Measurements from ENCODE around the gene PWWP2B. TPM values are rescaled to one million over a fixed set of nuclear protein-coding genes. Genes with fewer than 3 reads are reported as not detected.

Gene PWWP2B
- total and polyA plus RNA-seq, 2 donors (not counting 3 experiments of a cell fraction or from before 2014, with no cell fraction given): 4.6 to 11.8 TPM

- no peaks in the 10 kb centered on the region for H3K9me1 ChIP-seq (replicated peaks; ENCODE audit: control insufficient read depth, extremely low read depth, insufficient read depth, low read length)
- dilution Hi-C loops (cut with MboI; ENCODE audit: extremely low pct_ligation_motif_present, low sequenced_read_pairs) (no loop called here), intact Hi-C loops (cut with micrococcal nuclease) (no loop called here)
- no peak overlapping the region for H3K4me3 ChIP-seq (replicated peaks in 1 of 3; ENCODE audit: insufficient read depth in 1 of 3, low read depth in 1 of 3, low read length in 3 of 3)
- H4K20me1 ChIP-seq (replicated peaks; ENCODE audit: control insufficient read depth, extremely low read depth, insufficient read depth, low read length): no peaks in the 10 kb centered on the region
- H3K9me3 ChIP-seq (replicated peaks; ENCODE audit: control insufficient read depth, insufficient read depth, low read length): no peaks in the 10 kb centered on the region
- no peak for FAIRE-seq
- no peak overlapping the region for H2AFZ ChIP-seq (ENCODE audit: low read depth, low read length)
- H3K4me2 ChIP-seq (ENCODE audit: insufficient read depth, low read length): no peak overlapping the region
- DNase-seq (ENCODE audit: low read depth, low spot score): no peak
- no peaks in the 10 kb centered on the region for H3K27me3 ChIP-seq (ENCODE audit: control insufficient read depth in 2 of 2, insufficient read depth in 2 of 2, low read length in 2 of 2)
- H3K9ac ChIP-seq (replicated peaks; ENCODE audit: extremely low read depth, insufficient read depth, low read length): no peak overlapping the region
- BruUV-seq (replicated peaks): no TSS peak
- H3K36me3 ChIP-seq (ENCODE audit: control insufficient read depth in 2 of 2, extremely low read depth in 1 of 2, insufficient read depth in 2 of 2, low read length in 2 of 2): no peaks in the 10 kb centered on the region
- TF ChIP-seq MYC (IDR thresholded peaks at IDR 0.05; ENCODE audit: low read depth, low read length) (no peak), FOS (IDR thresholded peaks at IDR 0.05; ENCODE audit: borderline replicate concordance, insufficient read depth, low read length) (no peak), JUN (IDR thresholded peaks at IDR 0.05; ENCODE audit: borderline replicate concordance, insufficient read depth, insufficient read length, low read depth) (no peak), POLR2A (IDR thresholded peaks at IDR 0.05; ENCODE audit: low read depth, low read length) (no peak), MAX (IDR thresholded peaks at IDR 0.05; ENCODE audit: insufficient read depth, insufficient read length) (no peak), GATA2 (IDR thresholded peaks at IDR 0.05; ENCODE audit: insufficient read depth, insufficient read length, low read depth, low read length) (no peak), EZH2 (IDR thresholded peaks at IDR 0.05; ENCODE audit: borderline replicate concordance, low read depth, low read length, severe bottlenecking) (no peak), CTCF (IDR thresholded peaks at IDR 0.05; ENCODE audit: extremely low read depth in 1 of 2, insufficient read depth in 1 of 2, low read depth in 1 of 2, low read length in 2 of 2) (no peak), POLR2AphosphoS5 (IDR thresholded peaks at IDR 0.05; ENCODE audit: insufficient read depth, low read depth, low read length) (no peak)
- peaks cover 15% of the 10 kb centered on the region for H3K4me1 ChIP-seq (ENCODE audit: control insufficient read depth, extremely low read depth, insufficient read depth, low read length)
- POLR2A ChIA-PET: no interaction called here
- CTCF ChIA-PET: interaction anchor here (1.4 kb wide), 1 partner anchor 8 kb away, joined by 3 read pairs; no protein-coding TSS in a partner anchor
- H3K27ac ChIP-seq (ENCODE audit: insufficient read depth, low read depth, low read length): peak overlapping the region; percentile 28
- H3K79me2 ChIP-seq (ENCODE audit: control insufficient read depth, insufficient read depth, low read length): no peaks in the 10 kb centered on the region
Observed at GRCh38 chr10:132417257-132417910, 20.4 kb downstream of the PWWP2B start.
